ENCODE measurements around the gene CTDP1.

Gene CTDP1

DNA sequence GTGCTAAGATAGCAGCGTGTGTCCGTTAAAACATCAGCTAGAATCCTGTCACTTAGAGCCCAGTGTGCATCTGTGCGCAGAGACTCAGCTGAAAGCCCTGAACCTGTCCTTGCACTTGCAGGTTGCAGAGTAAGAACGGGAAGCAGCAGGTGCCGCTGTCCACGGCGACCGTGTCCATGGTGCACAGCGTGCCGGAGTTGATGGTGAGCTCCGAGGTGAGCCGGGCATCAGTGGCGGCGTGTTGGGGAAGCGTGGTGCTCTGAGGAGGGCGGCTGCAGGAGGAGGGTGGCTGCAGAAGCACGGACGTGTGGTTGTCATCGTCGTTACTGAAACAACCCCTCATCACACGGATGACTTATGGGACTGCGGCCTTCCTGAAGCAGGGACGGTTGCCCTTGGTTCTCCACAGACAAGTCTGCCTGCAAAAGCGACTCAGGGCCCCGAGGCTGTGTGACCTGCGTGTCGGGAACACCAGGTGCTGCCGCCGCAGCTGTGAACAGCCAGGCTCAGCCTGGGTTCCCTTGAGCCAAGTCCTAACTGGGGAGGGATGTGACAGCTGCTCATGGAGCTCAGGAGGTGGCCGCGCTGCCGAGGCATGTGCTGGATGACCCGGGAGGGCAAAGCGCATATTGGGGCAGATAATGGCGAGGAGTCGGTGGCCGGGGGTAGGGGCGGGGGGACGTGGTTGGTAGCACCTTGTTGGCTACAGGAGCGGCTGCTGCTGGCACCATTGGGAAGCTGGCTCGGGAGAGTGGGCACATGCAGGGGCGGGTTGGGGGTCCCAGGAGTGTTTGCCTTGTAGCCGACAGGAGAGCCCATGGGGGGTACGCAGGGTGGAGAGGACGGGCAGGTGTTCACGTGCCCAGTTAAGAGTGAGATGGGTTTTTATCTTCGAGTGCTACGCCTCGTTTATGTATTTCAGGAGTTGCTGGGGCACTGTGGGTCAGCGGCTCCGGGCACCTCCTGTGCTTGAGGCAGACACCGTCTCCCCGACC is 16.6 kb downstream of the CTDP1 start:
- H3K4me3 ChIP-seq (ENCODE audit: low read depth, low read length) = no peak overlapping the region
- TF ChIP-seq, protein P1, sequence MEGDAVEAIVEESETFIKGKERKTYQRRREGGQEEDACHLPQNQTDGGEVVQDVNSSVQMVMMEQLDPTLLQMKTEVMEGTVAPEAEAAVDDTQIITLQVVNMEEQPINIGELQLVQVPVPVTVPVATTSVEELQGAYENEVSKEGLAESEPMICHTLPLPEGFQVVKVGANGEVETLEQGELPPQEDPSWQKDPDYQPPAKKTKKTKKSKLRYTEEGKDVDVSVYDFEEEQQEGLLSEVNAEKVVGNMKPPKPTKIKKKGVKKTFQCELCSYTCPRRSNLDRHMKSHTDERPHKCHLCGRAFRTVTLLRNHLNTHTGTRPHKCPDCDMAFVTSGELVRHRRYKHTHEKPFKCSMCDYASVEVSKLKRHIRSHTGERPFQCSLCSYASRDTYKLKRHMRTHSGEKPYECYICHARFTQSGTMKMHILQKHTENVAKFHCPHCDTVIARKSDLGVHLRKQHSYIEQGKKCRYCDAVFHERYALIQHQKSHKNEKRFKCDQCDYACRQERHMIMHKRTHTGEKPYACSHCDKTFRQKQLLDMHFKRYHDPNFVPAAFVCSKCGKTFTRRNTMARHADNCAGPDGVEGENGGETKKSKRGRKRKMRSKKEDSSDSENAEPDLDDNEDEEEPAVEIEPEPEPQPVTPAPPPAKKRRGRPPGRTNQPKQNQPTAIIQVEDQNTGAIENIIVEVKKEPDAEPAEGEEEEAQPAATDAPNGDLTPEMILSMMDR (IDR thresholded peaks at IDR 0.05; ENCODE audit: low read depth, low read length) = no peak

DNA sequence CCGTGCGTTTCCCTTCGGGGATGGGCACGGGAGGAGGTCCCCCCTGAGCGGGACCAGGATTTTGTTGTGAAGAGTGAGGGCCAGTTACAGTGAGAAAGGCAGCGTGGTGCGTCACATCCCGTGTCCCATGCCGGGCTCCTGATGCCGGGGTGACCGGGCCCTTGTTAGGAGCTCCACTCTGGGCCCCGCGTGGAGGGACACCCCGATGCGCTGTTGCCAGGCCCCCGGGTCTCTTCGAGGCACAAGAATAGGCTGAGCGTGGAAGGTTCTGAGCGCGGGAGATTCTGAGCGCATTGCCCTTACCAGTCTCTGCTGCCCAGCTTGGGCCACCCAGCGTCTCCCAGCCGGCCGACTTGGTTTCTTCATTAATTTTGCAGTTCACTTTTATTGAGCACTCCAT is 17.6 kb downstream of the CTDP1 start:
- TF ChIP-seq, protein P1 (IDR thresholded peaks at IDR 0.05; ENCODE audit: low read depth, low read length) = no peak
- no peak overlapping the region for H3K4me3 ChIP-seq (ENCODE audit: low read depth, low read length)

DNA sequence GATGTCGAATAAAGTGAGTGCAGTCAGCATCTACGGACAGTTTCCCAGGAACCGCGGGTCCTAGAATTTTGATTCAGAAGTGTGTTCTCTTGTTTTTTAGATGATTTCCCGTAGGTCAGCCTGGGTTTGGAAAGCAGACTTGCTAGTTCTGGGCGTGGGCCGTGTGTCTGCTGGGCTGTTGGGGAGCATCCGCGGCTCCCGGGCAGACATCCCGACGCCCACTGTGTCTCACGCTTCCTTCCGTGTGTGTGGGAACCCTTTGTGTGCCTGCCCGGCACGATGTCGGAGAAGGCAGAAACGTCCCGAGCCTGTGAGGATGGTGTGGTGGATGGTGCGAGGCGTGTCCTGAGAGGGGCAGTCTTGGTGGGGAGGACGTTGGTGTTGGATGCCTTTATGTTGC is 18.4 kb downstream of the CTDP1 start:
- TF ChIP-seq, protein P1 (IDR thresholded peaks at IDR 0.05; ENCODE audit: low read depth, low read length) = no peak

DNA sequence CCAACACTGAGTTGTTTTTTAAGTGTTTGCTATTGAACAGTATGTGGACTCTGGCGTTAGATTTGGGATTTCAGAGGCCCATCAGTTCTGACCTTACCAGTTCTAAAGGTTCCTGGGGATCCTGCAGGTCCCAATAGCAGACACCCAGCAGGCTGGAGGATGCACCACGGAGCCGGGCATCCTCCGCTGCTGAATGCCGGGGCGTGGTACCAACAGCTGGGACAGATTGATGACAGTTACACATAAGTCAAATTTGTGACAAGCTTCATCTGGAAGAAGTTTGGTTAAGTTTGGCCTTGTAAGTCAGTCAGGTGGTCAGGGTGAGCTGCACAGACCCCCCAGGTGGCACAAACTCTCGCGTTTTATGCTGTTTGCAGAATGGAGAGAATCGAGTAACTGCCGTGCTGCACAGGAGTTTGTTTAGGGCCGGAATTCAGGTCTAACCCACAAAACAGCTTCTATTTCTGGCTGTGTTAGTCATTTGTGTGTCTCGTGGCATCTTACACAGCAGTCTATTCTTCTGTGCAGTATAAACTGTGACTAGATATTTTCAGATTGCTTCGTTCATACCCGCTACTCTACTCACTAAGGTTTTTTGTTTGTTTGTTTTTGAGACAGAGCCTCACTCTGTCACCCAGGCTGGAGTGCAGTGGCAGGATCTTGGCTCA is 19.2 kb downstream of the CTDP1 start:
- TF ChIP-seq, protein P1 (IDR thresholded peaks at IDR 0.05; ENCODE audit: low read depth, low read length) = no peak
- no peak overlapping the region for H3K4me3 ChIP-seq (ENCODE audit: low read depth, low read length)

More for the DNA sequence above, 18.4 kb downstream of the CTDP1 start:
- H3K4me3 ChIP-seq (ENCODE audit: low read depth, low read length) = no peak overlapping the region

DNA sequence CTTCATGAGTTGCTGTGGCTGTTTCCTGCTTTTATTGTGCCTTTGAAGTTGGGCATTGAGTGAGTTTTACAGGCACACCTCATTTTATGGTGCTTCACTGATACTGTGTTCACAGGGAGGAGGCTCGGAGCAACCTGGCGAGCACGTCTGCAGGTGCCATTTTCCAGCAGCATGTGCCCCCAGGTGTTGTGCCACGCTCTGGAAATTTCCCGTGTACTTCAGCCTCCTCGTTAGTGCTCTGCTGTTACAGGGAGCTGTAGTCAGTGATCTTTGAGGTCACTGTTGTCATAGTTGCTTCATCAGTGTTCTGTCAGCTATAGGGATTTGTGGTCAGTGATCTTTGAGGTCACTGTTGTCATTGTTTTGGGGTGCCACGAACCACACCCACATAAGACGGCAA is 20.1 kb downstream of the CTDP1 start:
- no peak overlapping the region for H3K4me3 ChIP-seq (ENCODE audit: low read depth, low read length)
- TF ChIP-seq, protein P1 (IDR thresholded peaks at IDR 0.05; ENCODE audit: low read depth, low read length) = no peak

DNA sequence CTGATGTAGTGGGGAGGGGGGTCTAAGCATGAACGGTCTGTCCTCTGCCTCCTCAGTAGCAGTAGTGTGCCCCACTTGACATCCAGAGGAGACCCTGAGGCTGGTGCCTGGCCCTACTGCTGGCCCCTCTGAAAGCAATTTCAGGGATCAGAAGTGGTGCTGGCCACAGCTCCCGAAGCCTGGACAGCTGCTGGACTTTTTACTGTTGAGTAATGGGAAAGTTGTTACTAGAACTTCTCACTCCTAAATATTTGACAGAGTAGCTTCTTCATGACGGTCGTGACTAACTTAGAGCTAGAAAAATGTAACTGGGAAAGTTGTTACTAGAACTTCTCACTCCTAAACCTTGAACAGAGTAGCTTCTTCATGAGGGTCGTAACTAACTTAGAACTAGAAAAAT is 23.3 kb downstream of the CTDP1 start:
- TF ChIP-seq, protein P1 (IDR thresholded peaks at IDR 0.05; ENCODE audit: low read depth, low read length) = no peak
- no peak overlapping the region for H3K4me3 ChIP-seq (ENCODE audit: low read depth, low read length)

DNA sequence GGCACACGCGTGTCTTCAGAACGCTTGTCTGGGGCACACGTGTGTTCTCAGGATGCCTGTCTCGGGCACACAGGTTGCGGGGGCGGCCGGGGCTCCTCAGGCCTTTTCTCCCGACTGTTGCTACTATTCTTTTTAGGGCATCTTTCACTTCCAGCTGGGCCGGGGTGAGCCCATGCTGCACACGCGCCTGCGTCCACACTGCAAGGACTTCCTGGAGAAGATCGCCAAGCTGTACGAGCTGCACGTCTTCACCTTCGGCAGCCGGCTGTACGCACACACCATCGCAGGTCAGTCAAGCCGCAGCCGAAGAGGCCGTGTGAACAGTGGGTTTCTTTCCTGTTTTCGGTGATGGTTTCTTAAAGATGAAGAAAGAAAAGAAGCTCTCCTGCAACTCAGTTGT is 25.0 kb downstream of the CTDP1 start:
- no peak overlapping the region for H3K4me3 ChIP-seq (ENCODE audit: low read depth, low read length)
- TF ChIP-seq, protein P1 (IDR thresholded peaks at IDR 0.05; ENCODE audit: low read depth, low read length) = no peak
